ENCODE results near the gene COL15A1. TPM values are rescaled to one million over a fixed set of nuclear protein-coding genes. Genes with fewer than 3 reads are reported as not detected.

The COL15A1 gene
- total and polyA plus RNA-seq, 2 of the 8 experiments (the other 6 are each of a cell fraction or from before 2014, with no cell fraction given): 0.12 to 0.15 TPM

DNA sequence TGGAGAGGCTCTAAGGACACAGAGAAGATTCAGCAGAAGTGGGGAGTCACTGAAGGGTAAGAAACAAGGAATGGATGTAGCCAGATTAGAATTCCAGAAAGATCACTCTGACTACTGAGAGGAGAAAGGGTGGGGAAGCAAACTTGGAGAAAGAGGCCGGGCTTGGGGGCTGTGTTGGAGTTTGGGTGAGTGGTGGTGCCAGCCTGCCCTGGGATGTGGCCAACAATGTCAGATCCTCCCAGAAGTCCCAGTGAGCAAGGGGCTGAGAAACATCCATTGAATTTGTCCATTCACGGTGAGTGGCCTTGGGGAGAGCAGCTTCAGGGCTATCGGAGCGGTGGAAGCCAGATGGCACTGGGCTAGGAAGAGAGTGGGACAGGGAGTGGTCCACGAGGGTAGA, 60.4 kb downstream of the COL15A1 start:
- no peak for TF ChIP-seq CBX5 (IDR thresholded peaks at IDR 0.05; ENCODE audit: low read depth, low read length)
- TF ChIP-seq TBP (IDR thresholded peaks at IDR 0.05; ENCODE audit: low read depth, low read length): no peak
- TF ChIP-seq CEBPB (IDR thresholded peaks at IDR 0.05; ENCODE audit: low read depth, low read length): no peak
- Histone ChIP-seq H3K27ac (ENCODE audit: low read depth, low read length) (no peak overlapping the region), H3K4ac (replicated peaks; ENCODE audit: insufficient read length, low read depth, low read length) (no peak overlapping the region), H2BK12ac (ENCODE audit: low read depth, low read length) (no peak overlapping the region), H3K36me3 (ENCODE audit: control insufficient read depth in 2 of 4, insufficient read depth in 4 of 4, low read length in 3 of 4) (no peaks in the 10 kb centered on the region), H3K18ac (ENCODE audit: extremely low read depth, low read length) (no peak overlapping the region), H4K20me1 (replicated peaks in 1 of 2; ENCODE audit: control insufficient read depth in 1 of 2, insufficient read depth in 2 of 2, low read length in 2 of 2) (no peaks in the 10 kb centered on the region), H3K56ac (replicated peaks; ENCODE audit: insufficient read length, low read depth, low read length) (no peak overlapping the region), H2BK20ac (ENCODE audit: low read length) (no peak overlapping the region), H2AFZ (ENCODE audit: low read length) (no peak overlapping the region), H3K79me1 (ENCODE audit: low read depth, low read length) (no peaks in the 10 kb centered on the region), H3K14ac (ENCODE audit: insufficient read length) (no peak overlapping the region), H3K27me3 (replicated peaks in 1 of 4; ENCODE audit: control insufficient read depth in 3 of 4, extremely low read depth in 1 of 4, insufficient read depth in 3 of 4, low read length in 3 of 4) (no peaks in the 10 kb centered on the region; a peak in 1 of 7 replicates), H3K23ac (ENCODE audit: insufficient read length) (no peak overlapping the region), H2BK5ac (ENCODE audit: low read depth, low read length) (no peak overlapping the region), H3K23me2 (ENCODE audit: low read depth, low read length) (no peaks in the 10 kb centered on the region), H4K8ac (ENCODE audit: extremely low read depth, insufficient read depth, low read length) (no peak overlapping the region), H2BK120ac (replicated peaks; ENCODE audit: low read depth, low read length) (no peak overlapping the region), H3K79me2 (ENCODE audit: control insufficient read depth in 1 of 2, insufficient read depth in 2 of 2, low read length in 2 of 2) (no peaks in the 10 kb centered on the region), H2AK5ac (ENCODE audit: low read depth, low read length) (no peak overlapping the region), H3K4me2 (ENCODE audit: insufficient read depth in 1 of 2, low read depth in 2 of 2, low read length in 2 of 2) (no peak overlapping the region), H3K9me3 (ENCODE audit: insufficient read depth in 2 of 2, low read depth in 1 of 2, low read length in 1 of 2) (peaks cover 0 to 5% of the 10 kb centered on the region in 2 experiments; a peak in 1 of 4 replicates), H4K91ac (replicated peaks; ENCODE audit: insufficient read length, low read length) (no peak overlapping the region), H3K4me1 (replicated peaks in 1 of 4; ENCODE audit: control insufficient read depth in 3 of 4, insufficient read depth in 4 of 4, low read length in 3 of 4) (peaks cover 0 to 4% (median under 1%) of the 10 kb centered on the region in 4 experiments; a peak in 2 of 7 replicates), H2BK15ac (ENCODE audit: low read length) (no peak overlapping the region), H4K5ac (ENCODE audit: insufficient read length, low read depth, low read length) (no peak overlapping the region), H3K4me3 (ENCODE audit: extremely low read depth in 1 of 4, insufficient read depth in 2 of 4, low read depth in 3 of 4, low read length in 4 of 4) (no peak overlapping the region), H3K9ac (replicated peaks in 1 of 4; ENCODE audit: extremely low read depth in 1 of 4, low read depth in 3 of 4, low read length in 3 of 4) (no peak overlapping the region)
- ChIA-PET POLR2A (ENCODE audit: partially characterized antibody) (no interaction called here), CTCF (ENCODE audit: partially characterized antibody) (interaction anchor here (0.7 to 1.0 kb wide), 2 partner anchors 23 to 136 kb away, joined by 3 read pairs; no protein-coding TSS in a partner anchor)
- 91% methylated on average over 5 of the region's 5 CpGs; no CpG with 5 or more reads in 1 of the 2 experiments for WGBS, 2 experiments (ENCODE audit: extremely low coverage in 1 of 2, insufficient coverage in 1 of 2, insufficient read length in 1 of 2, insufficient replicate concordance in 2 of 2, low coverage in 1 of 2, low lambda C conversion rate in 2 of 2, missing lambda C conversion rate in 1 of 2)
- no peak for DNase-seq (ENCODE audit: low read depth in 1 of 2, low spot score in 2 of 2)
- no peak for FAIRE-seq

Data from H1 (cell line).